GM12878 (cell line): ENCODE results near the gene LIN7C. TPM values are rescaled to one million over a fixed set of nuclear protein-coding genes. Genes with fewer than 3 reads are reported as not detected.

Source experiments
- ATAC-seq: fragments of 200-7000 bp; cut with Tn5 transposase; 3 replicates; pipeline ENCODE4 v1.9.1; 2020; ENCODE audit warnings: mild to moderate bottlenecking, moderate library complexity
- BruUV-seq: library from RNA; stranded (reverse); fragments of 400-500 nt; replicated peaks from 2 replicates; lab custom pipeline; 2021; lab: Mats Ljungman, UMichigan
- CTCF ChIA-PET: fragments of 300-600 bp; sonication (Branson Sonifier 250); formaldehyde crosslinking; extraction: SDS; loops from one replicate; lab custom pipeline; 2021; ENCODE audit warnings: inconsistent platforms; lab: Yijun Ruan, JAX
- POLR2A ChIA-PET: fragments of 350-600 bp; formaldehyde crosslinking; extraction: SDS; loops from one replicate; lab custom pipeline; 2021; ENCODE audit warnings: inconsistent platforms; lab: Charles Lee
- RAD21 ChIA-PET: fragments of 300-600 bp; sonication (Branson Sonifier 250); formaldehyde crosslinking; loops from one replicate; lab custom pipeline; 2023; ENCODE audit warnings: antibody characterized with exemption; ENCODE audit not compliant: unreplicated experiment; lab: Charles Lee
- SMC1A ChIA-PET: fragments of 300-600 bp; sonication (Branson Sonifier 250); formaldehyde crosslinking; loops from one replicate; lab custom pipeline; 2023; ENCODE audit not compliant: unreplicated experiment, uncharacterized antibody; lab: Charles Lee
- DNase-seq: peaks from one replicate; pipeline ENCODE4 v3.0.0-alpha.2; 2011; ENCODE audit warnings: low read depth, low spot score
- FAIRE-seq: peaks from 3 replicates; lab custom pipeline; 2011; peaks lifted over from hg19 to GRCh38; lab: Jason Lieb, UNC
- H2AFZ ChIP-seq: 2 replicates; pipeline ENCODE4 v1.6.0; 2011; ENCODE audit warnings: low read depth, low read length, control low read depth; ENCODE audit not compliant: control insufficient read depth
- H3K27ac ChIP-seq: 2 replicates; pipeline ENCODE4 v1.5.1; 2011; ENCODE audit warnings: control low read depth; ENCODE audit not compliant: control insufficient read depth, insufficient read depth
- H3K27me3 ChIP-seq, 2 experiments: replicated peaks in 1 of 2; 2 replicates each; pipeline versions ENCODE4 v1.6.0 to v1.6.1; 2011; ENCODE audit warnings: low read length in 1 of 2; ENCODE audit not compliant: control insufficient read depth in 2 of 2, insufficient read depth in 2 of 2
- H3K36me3 ChIP-seq, 2 experiments: 2 replicates each; pipeline ENCODE4 v1.5.1; 2011; ENCODE audit warnings: low read length in 1 of 2; ENCODE audit not compliant: control insufficient read depth in 2 of 2, insufficient read depth in 2 of 2
- H3K4me1 ChIP-seq: 2 replicates; pipeline ENCODE4 v1.6.1; 2011; ENCODE audit warnings: mild to moderate bottlenecking, low read length, moderate library complexity, mixed read lengths; ENCODE audit not compliant: control insufficient read depth, insufficient read depth
- H3K4me2 ChIP-seq: 2 replicates; pipeline ENCODE4 v1.6.0; 2011; ENCODE audit warnings: control low read depth; ENCODE audit not compliant: control insufficient read depth, insufficient read depth
- H3K4me3 ChIP-seq: fragments of 200-600 bp; sonication (generic); 2 replicates; pipeline ENCODE4 v1.5.1; 2016
- H3K79me2 ChIP-seq: 2 replicates; pipeline ENCODE4 v1.6.0; 2011; ENCODE audit warnings: low read length; ENCODE audit not compliant: control insufficient read depth, insufficient read depth
- H3K9ac ChIP-seq: 2 replicates; pipeline ENCODE4 v1.8.0; 2011; ENCODE audit warnings: low read length, control low read depth, mixed read lengths; ENCODE audit not compliant: control insufficient read depth, insufficient read depth
- H3K9me3 ChIP-seq: replicated peaks from 3 replicates; pipeline ENCODE4 v1.5.1; 2011; ENCODE audit warnings: mild to moderate bottlenecking, low read length; ENCODE audit not compliant: control insufficient read depth, insufficient read depth
- H4K20me1 ChIP-seq: 2 replicates; pipeline ENCODE4 v1.6.0; 2011; ENCODE audit not compliant: control insufficient read depth, insufficient read depth
- SUPT20H ChIP-seq: IDR thresholded peaks from 2 replicates; pipeline ENCODE4 v1.6.1; 2011; ENCODE audit warnings: low read depth, mild to moderate bottlenecking, low read length, moderate library complexity, borderline replicate concordance; ENCODE audit not compliant: control insufficient read depth
- ZNF622 ChIP-seq: fragments of 450-650 bp; IDR thresholded peaks from 2 replicates; pipeline ENCODE4 v1.6.1; 2017; ENCODE audit warnings: mild to moderate bottlenecking, inconsistent platforms
- WGBS: methylation state at CpG from one replicate; pipeline ENCODE4 v1.1.6; 2016; ENCODE audit warnings: low lambda C conversion rate; ENCODE audit not compliant: insufficient replicate concordance, insufficient coverage; ENCODE audit errors: missing lambda C conversion rate; 5-methylcytosine and 5-hydroxymethylcytosine counted together
- in situ Hi-C: fragments of 300-500 bp; cut with MboI; formaldehyde crosslinking; loops from 9 replicates; pipeline ENCODE4 v1.14.3; 2018; ENCODE audit warnings: mixed read lengths
- intact Hi-C: fragments of 100-400 bp; cut with micrococcal nuclease; formaldehyde crosslinking; loops from one replicate; pipeline ENCODE4 v1.14.2; 2022; ENCODE audit not compliant: unreplicated experiment
- polyA plus RNA-seq, 11 experiments: library from polyadenylated mRNA; depleted of rRNA in 4 of 11; unstranded in 6 of 11; stranded (reverse) in 5 of 11; fragments of >200 nt; fragmentation: Nextera tagmentation in 4 of 11; fragmentation: Illumina TruSeq in 1 of 11; extraction: Ambion mirVana in 4 of 11; extraction: Trizol in 1 of 11; gene quantifications; 1 replicate in 1 of 11; 2 replicates in 10 of 11; pipeline versions ENCODE4 v1.2.1 to v1.2.3, GENCODE V29; 2011 to 2016; ENCODE audit warnings: inconsistent platforms in 2 of 11, missing spikeins in 2 of 11, low read depth in 1 of 11
- total RNA-seq, 4 experiments: library from RNA; depleted of rRNA in 3 of 4; stranded (reverse); fragments of >200 nt in 3 of 4; fragmentation: Illumina TruSeq in 1 of 4; extraction: Trizol in 1 of 4; gene quantifications; 2 replicates each; pipeline versions ENCODE4 v1.2.1 to v1.2.3, GENCODE V29; 2013 to 2021
- TF ChIP-seq, protein P1 (sequence below): fragments of 450-650 bp; formaldehyde crosslinking; IDR thresholded peaks from 2 replicates; pipeline ENCODE4 v1.5.0; 2022; ENCODE audit warnings: mild to moderate bottlenecking, missing genetic modification characterization
- TF ChIP-seq, protein P2 (sequence below): fragments of 450-650 bp; IDR thresholded peaks from 2 replicates; pipeline ENCODE4 v1.6.1; 2017; ENCODE audit warnings: antibody characterized with exemption, mild to moderate bottlenecking, moderate library complexity

Gene LIN7C
- total and polyA plus RNA-seq, 10 of the 15 experiments (the other 5 are each of a cell fraction or from before 2014, with no cell fraction given): 6.0 to 23.7 (median 15.1) TPM

DNA sequence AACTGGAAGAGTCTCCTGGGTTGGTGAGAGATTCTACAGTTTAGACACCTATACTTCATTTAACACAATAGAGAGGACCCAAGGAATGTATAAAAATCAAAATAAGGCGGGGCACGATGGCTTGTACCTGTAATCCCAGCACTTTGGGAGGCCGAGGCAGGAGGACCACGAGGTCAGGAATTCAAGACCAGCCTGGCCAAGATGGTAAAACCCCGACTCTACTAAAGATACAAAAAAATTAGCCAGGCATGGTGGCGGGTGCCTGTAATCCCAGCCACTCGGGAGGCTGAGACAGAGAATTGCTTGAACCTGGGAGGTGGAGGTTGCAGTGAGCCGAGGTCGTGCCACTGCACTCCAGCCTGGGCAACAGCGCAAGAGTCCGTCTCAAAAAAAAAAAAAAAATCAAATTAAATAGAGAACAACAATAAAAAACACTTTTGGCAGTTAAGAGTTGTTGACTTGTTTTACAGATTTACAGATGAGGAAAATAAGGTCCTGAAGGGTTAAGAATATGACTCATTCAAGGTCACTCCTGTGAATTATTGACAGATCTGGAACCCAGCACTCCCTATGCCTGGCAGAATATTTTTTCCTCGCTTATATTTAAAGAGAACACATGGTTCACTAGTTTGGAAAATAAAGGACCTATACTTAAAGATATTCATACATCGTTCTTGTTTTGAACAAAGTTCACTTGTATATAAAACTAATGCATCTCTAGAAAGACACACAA, 39.2 kb downstream of the LIN7C start:
- H3K9me3 ChIP-seq: no peaks in the 10 kb centered on the region
- H3K27me3 ChIP-seq: peaks cover 3% of the 10 kb centered on the region in 2 experiments; a peak in 2 of 4 replicates
- no peak overlapping the region for H3K4me3 ChIP-seq
- no peak overlapping the region for H3K9ac ChIP-seq
- ChIA-PET SMC1A (no interaction called here), RAD21 (no interaction called here), CTCF (interaction anchor here (0.7 kb wide), 1 partner anchor 19 kb away, joined by 3 read pairs; no protein-coding TSS in a partner anchor), POLR2A (no interaction called here)
- no peaks in the 10 kb centered on the region for H4K20me1 ChIP-seq
- DNase-seq (no peak), ATAC-seq (no peak), FAIRE-seq (no peak)
- H3K79me2 ChIP-seq: no peaks in the 10 kb centered on the region
- no peak overlapping the region for H3K27ac ChIP-seq
- 0 out of 2 replicates have a peak, but pooled peaks cover 3% of the 10 kb centered on the region for H3K4me1 ChIP-seq
- BruUV-seq: no TSS peak
- H2AFZ ChIP-seq: no peak overlapping the region
- no peaks in the 10 kb centered on the region for H3K36me3 ChIP-seq
- 66% methylated on average over 13 of the region's 13 CpGs for WGBS
- in situ Hi-C loops: no loop called here
- TF ChIP-seq, protein P1, sequence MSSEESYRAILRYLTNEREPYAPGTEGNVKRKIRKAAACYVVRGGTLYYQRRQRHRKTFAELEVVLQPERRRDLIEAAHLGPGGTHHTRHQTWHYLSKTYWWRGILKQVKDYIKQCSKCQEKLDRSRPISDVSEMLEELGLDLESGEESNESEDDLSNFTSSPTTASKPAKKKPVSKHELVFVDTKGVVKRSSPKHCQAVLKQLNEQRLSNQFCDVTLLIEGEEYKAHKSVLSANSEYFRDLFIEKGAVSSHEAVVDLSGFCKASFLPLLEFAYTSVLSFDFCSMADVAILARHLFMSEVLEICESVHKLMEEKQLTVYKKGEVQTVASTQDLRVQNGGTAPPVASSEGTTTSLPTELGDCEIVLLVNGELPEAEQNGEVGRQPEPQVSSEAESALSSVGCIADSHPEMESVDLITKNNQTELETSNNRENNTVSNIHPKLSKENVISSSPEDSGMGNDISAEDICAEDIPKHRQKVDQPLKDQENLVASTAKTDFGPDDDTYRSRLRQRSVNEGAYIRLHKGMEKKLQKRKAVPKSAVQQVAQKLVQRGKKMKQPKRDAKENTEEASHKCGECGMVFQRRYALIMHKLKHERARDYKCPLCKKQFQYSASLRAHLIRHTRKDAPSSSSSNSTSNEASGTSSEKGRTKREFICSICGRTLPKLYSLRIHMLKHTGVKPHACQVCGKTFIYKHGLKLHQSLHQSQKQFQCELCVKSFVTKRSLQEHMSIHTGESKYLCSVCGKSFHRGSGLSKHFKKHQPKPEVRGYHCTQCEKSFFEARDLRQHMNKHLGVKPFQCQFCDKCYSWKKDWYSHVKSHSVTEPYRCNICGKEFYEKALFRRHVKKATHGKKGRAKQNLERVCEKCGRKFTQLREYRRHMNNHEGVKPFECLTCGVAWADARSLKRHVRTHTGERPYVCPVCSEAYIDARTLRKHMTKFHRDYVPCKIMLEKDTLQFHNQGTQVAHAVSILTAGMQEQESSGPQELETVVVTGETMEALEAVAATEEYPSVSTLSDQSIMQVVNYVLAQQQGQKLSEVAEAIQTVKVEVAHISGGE (CRISPR knock-in tag): no peak
- TF ChIP-seq ZNF622: no peak
- TF ChIP-seq, protein P2, sequence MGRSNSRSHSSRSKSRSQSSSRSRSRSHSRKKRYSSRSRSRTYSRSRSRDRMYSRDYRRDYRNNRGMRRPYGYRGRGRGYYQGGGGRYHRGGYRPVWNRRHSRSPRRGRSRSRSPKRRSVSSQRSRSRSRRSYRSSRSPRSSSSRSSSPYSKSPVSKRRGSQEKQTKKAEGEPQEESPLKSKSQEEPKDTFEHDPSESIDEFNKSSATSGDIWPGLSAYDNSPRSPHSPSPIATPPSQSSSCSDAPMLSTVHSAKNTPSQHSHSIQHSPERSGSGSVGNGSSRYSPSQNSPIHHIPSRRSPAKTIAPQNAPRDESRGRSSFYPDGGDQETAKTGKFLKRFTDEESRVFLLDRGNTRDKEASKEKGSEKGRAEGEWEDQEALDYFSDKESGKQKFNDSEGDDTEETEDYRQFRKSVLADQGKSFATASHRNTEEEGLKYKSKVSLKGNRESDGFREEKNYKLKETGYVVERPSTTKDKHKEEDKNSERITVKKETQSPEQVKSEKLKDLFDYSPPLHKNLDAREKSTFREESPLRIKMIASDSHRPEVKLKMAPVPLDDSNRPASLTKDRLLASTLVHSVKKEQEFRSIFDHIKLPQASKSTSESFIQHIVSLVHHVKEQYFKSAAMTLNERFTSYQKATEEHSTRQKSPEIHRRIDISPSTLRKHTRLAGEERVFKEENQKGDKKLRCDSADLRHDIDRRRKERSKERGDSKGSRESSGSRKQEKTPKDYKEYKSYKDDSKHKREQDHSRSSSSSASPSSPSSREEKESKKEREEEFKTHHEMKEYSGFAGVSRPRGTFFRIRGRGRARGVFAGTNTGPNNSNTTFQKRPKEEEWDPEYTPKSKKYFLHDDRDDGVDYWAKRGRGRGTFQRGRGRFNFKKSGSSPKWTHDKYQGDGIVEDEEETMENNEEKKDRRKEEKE: no peak
- no peak for TF ChIP-seq SUPT20H
- TF ChIP-seq, all 136 proteins: peak for 0
- no peak overlapping the region for H3K4me2 ChIP-seq
- intact Hi-C loops: no loop called here
